GM18507 (cell line): ENCODE data around the gene HPSE.
A peak's percentile ranks its signal among the peaks of the same experiment; 100 is the strongest.
"Not testable (repeated sequence)": the region's sequence is repeated elsewhere in the genome, so short reads cannot be mapped to it uniquely, and the experiment has no call there.

ENCODE experiments used
- DNase-seq: peaks from one replicate; pipeline ENCODE4 v3.0.0; 2011; ENCODE audit warnings: low read depth; ENCODE audit not compliant: insufficient read length; ENCODE audit errors: extremely low spot score
- FAIRE-seq: peaks from 2 replicates; lab custom pipeline; 2011; peaks lifted over from hg19 to GRCh38; lab: Jason Lieb, UNC

Gene HPSE

GRCh38 chr4:83288381-83288780, 46.3 kb downstream of the HPSE start:
- DNase-seq, FAIRE-seq: not testable (repeated sequence)

GRCh38 chr4:83285055-83285407, 49.6 kb downstream of the HPSE start:
- no peak for DNase-seq
- no peak for FAIRE-seq

GRCh38 chr4:83284193-83285054, 50.2 kb downstream of the HPSE start, which contains the start of gene COQ2:
Gene COQ2, minus strand, starts transcription at chr4:83284798. Its CDS starts 34 bp downstream, at chr4:83284764.
- DNase-seq: peak; percentile 90
- peak; percentile 89 for FAIRE-seq

GRCh38 chr4:83283181-83283580, 51.5 kb downstream of the HPSE start:
- DNase-seq: no peak
- no peak for FAIRE-seq

GRCh38 chr4:83282049-83282535, 52.6 kb downstream of the HPSE start:
- DNase-seq (no peak), FAIRE-seq (peak; percentile 88)

- FAIRE-seq (peak; percentile 56), DNase-seq (no peak)
These were observed 53.3 kb downstream of the HPSE start for GRCh38 chr4:83281307-83281706.

- FAIRE-seq (peak; percentile 97), DNase-seq (no peak)
These were observed 58.2 kb downstream of the HPSE start for GRCh38 chr4:83276299-83277040.

- not testable (repeated sequence) for FAIRE-seq, DNase-seq
These were observed 60.7 kb downstream of the HPSE start for GRCh38 chr4:83273926-83274325.

GRCh38 chr4:83272900-83273299, 61.7 kb downstream of the HPSE start:
- FAIRE-seq (peak; percentile 97), DNase-seq (peak; percentile 49)

GRCh38 chr4:83269256-83269655, 65.4 kb downstream of the HPSE start:
- peak; percentile 67 for FAIRE-seq
- no peak for DNase-seq

GRCh38 chr4:83268491-83268890, 66.2 kb downstream of the HPSE start:
- DNase-seq: no peak
- no peak for FAIRE-seq

- DNase-seq (no peak), FAIRE-seq (peak; percentile 53)
These were observed 66.7 kb downstream of the HPSE start for GRCh38 chr4:83267830-83268475.

GRCh38 chr4:83267121-83267829, 67.4 kb downstream of the HPSE start:
- FAIRE-seq (no peak), DNase-seq (no peak)

- peak; percentile 84 for FAIRE-seq
- DNase-seq: no peak
These were observed 68.0 kb downstream of the HPSE start for GRCh38 chr4:83266689-83267088.

- DNase-seq (no peak), FAIRE-seq (no peak)
These were observed 71.5 kb downstream of the HPSE start for GRCh38 chr4:83263106-83263505.

GRCh38 chr4:83262682-83263081, 72.0 kb downstream of the HPSE start:
- DNase-seq: no peak
- FAIRE-seq: no peak

- no peak for FAIRE-seq
- DNase-seq: no peak
These were observed 73.3 kb downstream of the HPSE start for GRCh38 chr4:83261307-83261706.

- DNase-seq (no peak), FAIRE-seq (peak; percentile 75)
These were observed 75.1 kb downstream of the HPSE start for GRCh38 chr4:83259586-83259985.

- DNase-seq (no peak), FAIRE-seq (no peak)
These were observed 76.2 kb downstream of the HPSE start for GRCh38 chr4:83258461-83258860.
